GM12878 (cell line): ENCODE data around the gene LRRC23. TPM values are rescaled to one million over a fixed set of nuclear protein-coding genes. Genes with fewer than 3 reads are reported as not detected.

Experiments used
- ATAC-seq: fragments of 200-7000 bp; cut with Tn5 transposase; 3 replicates; pipeline ENCODE4 v1.9.1; 2020; ENCODE audit warnings: mild to moderate bottlenecking, moderate library complexity
- BruUV-seq: library from RNA; stranded (reverse); fragments of 400-500 nt; replicated peaks from 2 replicates; lab custom pipeline; 2021; lab: Mats Ljungman, UMichigan
- CTCF ChIA-PET: fragments of 300-600 bp; sonication (Branson Sonifier 250); formaldehyde crosslinking; extraction: SDS; loops from one replicate; lab custom pipeline; 2021; ENCODE audit warnings: inconsistent platforms; lab: Yijun Ruan, JAX
- POLR2A ChIA-PET: fragments of 350-600 bp; formaldehyde crosslinking; extraction: SDS; loops from one replicate; lab custom pipeline; 2021; ENCODE audit warnings: inconsistent platforms; lab: Charles Lee
- RAD21 ChIA-PET: fragments of 300-600 bp; sonication (Branson Sonifier 250); formaldehyde crosslinking; loops from one replicate; lab custom pipeline; 2023; ENCODE audit warnings: antibody characterized with exemption; ENCODE audit not compliant: unreplicated experiment; lab: Charles Lee
- SMC1A ChIA-PET: fragments of 300-600 bp; sonication (Branson Sonifier 250); formaldehyde crosslinking; loops from one replicate; lab custom pipeline; 2023; ENCODE audit not compliant: unreplicated experiment, uncharacterized antibody; lab: Charles Lee
- DNase-seq: peaks from one replicate; pipeline ENCODE4 v3.0.0-alpha.2; 2011; ENCODE audit warnings: low read depth, low spot score
- FAIRE-seq: peaks from 3 replicates; lab custom pipeline; 2011; peaks lifted over from hg19 to GRCh38; lab: Jason Lieb, UNC
- H2AFZ ChIP-seq: 2 replicates; pipeline ENCODE4 v1.6.0; 2011; ENCODE audit warnings: low read depth, low read length, control low read depth; ENCODE audit not compliant: control insufficient read depth
- H3K27ac ChIP-seq: 2 replicates; pipeline ENCODE4 v1.5.1; 2011; ENCODE audit warnings: control low read depth; ENCODE audit not compliant: control insufficient read depth, insufficient read depth
- H3K27me3 ChIP-seq, 2 experiments: replicated peaks in 1 of 2; 2 replicates each; pipeline versions ENCODE4 v1.6.0 to v1.6.1; 2011; ENCODE audit warnings: low read length in 1 of 2; ENCODE audit not compliant: control insufficient read depth in 2 of 2, insufficient read depth in 2 of 2
- H3K36me3 ChIP-seq, 2 experiments: 2 replicates each; pipeline ENCODE4 v1.5.1; 2011; ENCODE audit warnings: low read length in 1 of 2; ENCODE audit not compliant: control insufficient read depth in 2 of 2, insufficient read depth in 2 of 2
- H3K4me1 ChIP-seq: 2 replicates; pipeline ENCODE4 v1.6.1; 2011; ENCODE audit warnings: mild to moderate bottlenecking, low read length, moderate library complexity, mixed read lengths; ENCODE audit not compliant: control insufficient read depth, insufficient read depth
- H3K4me2 ChIP-seq: 2 replicates; pipeline ENCODE4 v1.6.0; 2011; ENCODE audit warnings: control low read depth; ENCODE audit not compliant: control insufficient read depth, insufficient read depth
- H3K4me3 ChIP-seq: fragments of 200-600 bp; sonication (generic); 2 replicates; pipeline ENCODE4 v1.5.1; 2016
- H3K79me2 ChIP-seq: 2 replicates; pipeline ENCODE4 v1.6.0; 2011; ENCODE audit warnings: low read length; ENCODE audit not compliant: control insufficient read depth, insufficient read depth
- H3K9ac ChIP-seq: 2 replicates; pipeline ENCODE4 v1.8.0; 2011; ENCODE audit warnings: low read length, control low read depth, mixed read lengths; ENCODE audit not compliant: control insufficient read depth, insufficient read depth
- H3K9me3 ChIP-seq: replicated peaks from 3 replicates; pipeline ENCODE4 v1.5.1; 2011; ENCODE audit warnings: mild to moderate bottlenecking, low read length; ENCODE audit not compliant: control insufficient read depth, insufficient read depth
- H4K20me1 ChIP-seq: 2 replicates; pipeline ENCODE4 v1.6.0; 2011; ENCODE audit not compliant: control insufficient read depth, insufficient read depth
- BHLHE40 ChIP-seq, 2 experiments: fragments of 450-650 bp in 1 of 2; IDR thresholded peaks; 2 replicates each; pipeline ENCODE4 v1.6.1; 2011 to 2017; ENCODE audit warnings: low read depth in 2 of 2, borderline replicate concordance in 1 of 2, improper control_type of control experiment in 1 of 2, low read length in 1 of 2, mild to moderate bottlenecking in 1 of 2
- CUX1 ChIP-seq: IDR thresholded peaks from 2 replicates; pipeline ENCODE4 v1.6.1; 2012; ENCODE audit warnings: improper control_type of control experiment, low read depth, low read length; ENCODE audit not compliant: insufficient replicate concordance
- EGR1 ChIP-seq, 2 experiments: IDR thresholded peaks; 1 replicate in 1 of 2; 2 replicates in 1 of 2; pipeline ENCODE4 v1.6.1; 2011 to 2012; ENCODE audit warnings: low read depth in 2 of 2, low read length in 2 of 2, borderline replicate concordance in 1 of 2, mild to moderate bottlenecking in 1 of 2, moderate library complexity in 1 of 2
- KLF5 ChIP-seq: fragments of 450-650 bp; IDR thresholded peaks from 2 replicates; pipeline ENCODE4 v1.6.1; 2014; ENCODE audit warnings: mild to moderate bottlenecking; ENCODE audit not compliant: partially characterized antibody
- MYB ChIP-seq: fragments of 150-350 bp; IDR thresholded peaks from 2 replicates; pipeline ENCODE4 v1.6.1; 2014; ENCODE audit warnings: mild to moderate bottlenecking, low read depth, low read length, borderline replicate concordance
- SMARCA5 ChIP-seq: fragments of 450-650 bp; IDR thresholded peaks from 2 replicates; pipeline ENCODE4 v1.6.1; 2017; ENCODE audit warnings: mild to moderate bottlenecking
- SPI1 ChIP-seq: IDR thresholded peaks from 2 replicates; pipeline ENCODE4 v1.6.1; 2011; ENCODE audit warnings: low read depth, mild to moderate bottlenecking, low read length, moderate library complexity, borderline replicate concordance; ENCODE audit not compliant: insufficient read depth
- SRF ChIP-seq, 2 experiments: IDR thresholded peaks; 2 replicates each; pipeline ENCODE4 v1.6.1; 2011; ENCODE audit warnings: low read depth in 2 of 2, low read length in 2 of 2, mild to moderate bottlenecking in 1 of 2, moderate library complexity in 1 of 2
- TCF3 ChIP-seq: IDR thresholded peaks from 2 replicates; pipeline ENCODE4 v1.6.1; 2012; ENCODE audit warnings: low read depth, mild to moderate bottlenecking, low read length, borderline replicate concordance; ENCODE audit not compliant: insufficient read depth
- TCF7 ChIP-seq: IDR thresholded peaks from 2 replicates; pipeline ENCODE4 v1.6.1; 2014; ENCODE audit warnings: antibody characterized with exemption, borderline replicate concordance
- WGBS: methylation state at CpG from one replicate; pipeline ENCODE4 v1.1.6; 2016; ENCODE audit warnings: low lambda C conversion rate; ENCODE audit not compliant: insufficient replicate concordance, insufficient coverage; ENCODE audit errors: missing lambda C conversion rate; 5-methylcytosine and 5-hydroxymethylcytosine counted together
- in situ Hi-C: fragments of 300-500 bp; cut with MboI; formaldehyde crosslinking; loops from 9 replicates; pipeline ENCODE4 v1.14.3; 2018; ENCODE audit warnings: mixed read lengths
- intact Hi-C: fragments of 100-400 bp; cut with micrococcal nuclease; formaldehyde crosslinking; loops from one replicate; pipeline ENCODE4 v1.14.2; 2022; ENCODE audit not compliant: unreplicated experiment
- polyA plus RNA-seq, 11 experiments: library from polyadenylated mRNA; depleted of rRNA in 4 of 11; unstranded in 6 of 11; stranded (reverse) in 5 of 11; fragments of >200 nt; fragmentation: Nextera tagmentation in 4 of 11; fragmentation: Illumina TruSeq in 1 of 11; extraction: Ambion mirVana in 4 of 11; extraction: Trizol in 1 of 11; gene quantifications; 1 replicate in 1 of 11; 2 replicates in 10 of 11; pipeline versions ENCODE4 v1.2.1 to v1.2.3, GENCODE V29; 2011 to 2016; ENCODE audit warnings: inconsistent platforms in 2 of 11, missing spikeins in 2 of 11, low read depth in 1 of 11
- total RNA-seq, 4 experiments: library from RNA; depleted of rRNA in 3 of 4; stranded (reverse); fragments of >200 nt in 3 of 4; fragmentation: Illumina TruSeq in 1 of 4; extraction: Trizol in 1 of 4; gene quantifications; 2 replicates each; pipeline versions ENCODE4 v1.2.1 to v1.2.3, GENCODE V29; 2013 to 2021
- TF ChIP-seq, protein P1 (sequence below): fragments of 450-650 bp; conservative IDR thresholded peaks from 2 replicates; pipeline ENCODE4 v1.6.1; 2017; ENCODE audit warnings: mild to moderate bottlenecking, moderate library complexity
- TF ChIP-seq, protein P2 (sequence below): fragments of 450-650 bp; IDR thresholded peaks from 2 replicates; pipeline ENCODE4 v1.6.1; 2017; ENCODE audit warnings: mild to moderate bottlenecking, moderate library complexity

The LRRC23 gene
- total and polyA plus RNA-seq, 10 of the 15 experiments (the other 5 are each of a cell fraction or from before 2014, with no cell fraction given), result 1.4 to 6.9 (median 3.4) TPM

- in situ Hi-C loops, result no loop called here
- TF ChIP-seq BHLHE40 (IDR thresholded peaks at IDR 0.05; ENCODE audit: borderline replicate concordance in 1 of 2, low read depth in 2 of 2, low read length in 1 of 2) (no peak), EGR1 (IDR thresholded peaks at IDR 0.05; ENCODE audit: borderline replicate concordance in 1 of 2, low read depth in 2 of 2, low read length in 2 of 2) (no peak), SRF (IDR thresholded peaks at IDR 0.05; ENCODE audit: low read depth in 2 of 2, low read length in 2 of 2) (no peak), KLF5 (no peak), TCF3 (no peak), MYB (no peak), TCF7 (no peak), SPI1 (no peak), CUX1 (no peak), SMARCA5 (no peak)
- TF ChIP-seq, protein P1, sequence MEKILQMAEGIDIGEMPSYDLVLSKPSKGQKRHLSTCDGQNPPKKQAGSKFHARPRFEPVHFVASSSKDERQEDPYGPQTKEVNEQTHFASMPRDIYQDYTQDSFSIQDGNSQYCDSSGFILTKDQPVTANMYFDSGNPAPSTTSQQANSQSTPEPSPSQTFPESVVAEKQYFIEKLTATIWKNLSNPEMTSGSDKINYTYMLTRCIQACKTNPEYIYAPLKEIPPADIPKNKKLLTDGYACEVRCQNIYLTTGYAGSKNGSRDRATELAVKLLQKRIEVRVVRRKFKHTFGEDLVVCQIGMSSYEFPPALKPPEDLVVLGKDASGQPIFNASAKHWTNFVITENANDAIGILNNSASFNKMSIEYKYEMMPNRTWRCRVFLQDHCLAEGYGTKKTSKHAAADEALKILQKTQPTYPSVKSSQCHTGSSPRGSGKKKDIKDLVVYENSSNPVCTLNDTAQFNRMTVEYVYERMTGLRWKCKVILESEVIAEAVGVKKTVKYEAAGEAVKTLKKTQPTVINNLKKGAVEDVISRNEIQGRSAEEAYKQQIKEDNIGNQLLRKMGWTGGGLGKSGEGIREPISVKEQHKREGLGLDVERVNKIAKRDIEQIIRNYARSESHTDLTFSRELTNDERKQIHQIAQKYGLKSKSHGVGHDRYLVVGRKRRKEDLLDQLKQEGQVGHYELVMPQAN, result no peak
- TF ChIP-seq, protein P2, sequence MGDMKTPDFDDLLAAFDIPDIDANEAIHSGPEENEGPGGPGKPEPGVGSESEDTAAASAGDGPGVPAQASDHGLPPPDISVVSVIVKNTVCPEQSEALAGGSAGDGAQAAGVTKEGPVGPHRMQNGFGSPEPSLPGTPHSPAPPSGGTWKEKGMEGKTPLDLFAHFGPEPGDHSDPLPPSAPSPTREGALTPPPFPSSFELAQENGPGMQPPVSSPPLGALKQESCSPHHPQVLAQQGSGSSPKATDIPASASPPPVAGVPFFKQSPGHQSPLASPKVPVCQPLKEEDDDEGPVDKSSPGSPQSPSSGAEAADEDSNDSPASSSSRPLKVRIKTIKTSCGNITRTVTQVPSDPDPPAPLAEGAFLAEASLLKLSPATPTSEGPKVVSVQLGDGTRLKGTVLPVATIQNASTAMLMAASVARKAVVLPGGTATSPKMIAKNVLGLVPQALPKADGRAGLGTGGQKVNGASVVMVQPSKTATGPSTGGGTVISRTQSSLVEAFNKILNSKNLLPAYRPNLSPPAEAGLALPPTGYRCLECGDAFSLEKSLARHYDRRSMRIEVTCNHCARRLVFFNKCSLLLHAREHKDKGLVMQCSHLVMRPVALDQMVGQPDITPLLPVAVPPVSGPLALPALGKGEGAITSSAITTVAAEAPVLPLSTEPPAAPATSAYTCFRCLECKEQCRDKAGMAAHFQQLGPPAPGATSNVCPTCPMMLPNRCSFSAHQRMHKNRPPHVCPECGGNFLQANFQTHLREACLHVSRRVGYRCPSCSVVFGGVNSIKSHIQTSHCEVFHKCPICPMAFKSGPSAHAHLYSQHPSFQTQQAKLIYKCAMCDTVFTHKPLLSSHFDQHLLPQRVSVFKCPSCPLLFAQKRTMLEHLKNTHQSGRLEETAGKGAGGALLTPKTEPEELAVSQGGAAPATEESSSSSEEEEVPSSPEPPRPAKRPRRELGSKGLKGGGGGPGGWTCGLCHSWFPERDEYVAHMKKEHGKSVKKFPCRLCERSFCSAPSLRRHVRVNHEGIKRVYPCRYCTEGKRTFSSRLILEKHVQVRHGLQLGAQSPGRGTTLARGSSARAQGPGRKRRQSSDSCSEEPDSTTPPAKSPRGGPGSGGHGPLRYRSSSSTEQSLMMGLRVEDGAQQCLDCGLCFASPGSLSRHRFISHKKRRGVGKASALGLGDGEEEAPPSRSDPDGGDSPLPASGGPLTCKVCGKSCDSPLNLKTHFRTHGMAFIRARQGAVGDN, result no peak
These were observed 900 bp upstream of the LRRC23 start for GRCh38 chr12:6903722-6904121.

More at GRCh38 chr12:6903722-6904121, 900 bp upstream of the LRRC23 start:
- Histone ChIP-seq H3K4me2 (no peak overlapping the region), H3K36me3 (no peaks in the 10 kb centered on the region), H3K9ac (no peak overlapping the region), H3K27ac (no peak overlapping the region), H3K4me1 (peaks cover 7% of the 10 kb centered on the region; the same call in 1 of the 2 replicates), H3K9me3 (no peaks in the 10 kb centered on the region), H4K20me1 (no peaks in the 10 kb centered on the region), H3K4me3 (no peak overlapping the region), H3K79me2 (no peaks in the 10 kb centered on the region), H3K27me3 (no peaks in the 10 kb centered on the region), H2AFZ (peak overlapping the region; percentile 84; the same call in 1 of the 2 replicates)
- ChIA-PET RAD21 (no interaction called here), CTCF (interaction anchor here (1.4 to 2.6 kb wide), 3 partner anchors 10 to 34 kb away, joined by 4 to 15 read pairs (median 4); no protein-coding TSS in a partner anchor), POLR2A (interaction anchor here (0.6 to 1.2 kb wide), 3 partner anchors 13 to 123 kb away, joined by 3 to 4 read pairs (median 3); no protein-coding TSS in a partner anchor), SMC1A (no interaction called here)
- ATAC-seq (no peak), DNase-seq (no peak), FAIRE-seq (no peak)
- WGBS, result 4% methylated on average over 1 of the region's 1 CpG
- no TSS peak for BruUV-seq
- intact Hi-C loops, result loop anchor here (1.0 kb wide), 1 partner anchor 12 kb away; no protein-coding TSS in a partner anchor
